ENCODE data around the gene EPAS1. TPM values are rescaled to one million over a fixed set of nuclear protein-coding genes. Genes with fewer than 3 reads are reported as not detected.

The EPAS1 gene
- total RNA-seq, 2 experiments from 2014 or later: 4.2 to 5.4 TPM

GRCh38 chr2:46390036-46390435 is 92.8 kb downstream of the EPAS1 start:
- Mint-ChIP-seq H3K36me3 (ENCODE audit: low read depth) (no peaks in the 10 kb centered on the region), H3K9me3 (no peaks in the 10 kb centered on the region), H3K27ac (no peak overlapping the region), H3K4me3 (no peak overlapping the region), H3K27me3 (peaks cover 12% of the 10 kb centered on the region), H3K4me1 (ENCODE audit: low read depth) (no peaks in the 10 kb centered on the region)
- Histone ChIP-seq H3K4me1 (ENCODE audit: insufficient read depth, low read length) (peaks cover 2% of the 10 kb centered on the region), H3K36me3 (ENCODE audit: insufficient read depth, low read length) (no peaks in the 10 kb centered on the region), H3K4me3 (ENCODE audit: low read length) (no peak overlapping the region), H3K27ac (ENCODE audit: low read depth in 1 of 2, low read length in 2 of 2) (no peak overlapping the region), H3K27me3 (ENCODE audit: control insufficient read depth in 1 of 2, insufficient read depth in 2 of 2, low read length in 2 of 2) (no peaks in the 10 kb centered on the region), H3K9me3 (ENCODE audit: control insufficient read depth in 1 of 2, insufficient read depth in 1 of 2, low read length in 2 of 2) (no peaks in the 10 kb centered on the region)
- DNase-seq (no peak), ATAC-seq (ENCODE audit: poor library complexity) (no peak)
- no peak for TF ChIP-seq CTCF (IDR thresholded peaks at IDR 0.05)
- POLR2A ChIA-PET: no interaction called here
- CTCF ChIA-PET: no interaction called here
- intact Hi-C loops (cut with DNase I, micrococcal nuclease): no loop called here

- Histone ChIP-seq H3K27ac (ENCODE audit: low read depth in 1 of 2, low read length in 2 of 2) (no peak overlapping the region), H3K4me3 (ENCODE audit: low read length) (no peak overlapping the region), H3K27me3 (ENCODE audit: control insufficient read depth in 1 of 2, insufficient read depth in 2 of 2, low read length in 2 of 2) (no peaks in the 10 kb centered on the region), H3K4me1 (ENCODE audit: insufficient read depth, low read length) (peaks cover 2% of the 10 kb centered on the region), H3K36me3 (ENCODE audit: insufficient read depth, low read length) (no peaks in the 10 kb centered on the region), H3K9me3 (ENCODE audit: control insufficient read depth in 1 of 2, insufficient read depth in 1 of 2, low read length in 2 of 2) (no peaks in the 10 kb centered on the region)
- no peak overlapping the region for H3K27ac Mint-ChIP-seq
- H3K4me3 Mint-ChIP-seq: no peak overlapping the region
- peaks cover 12% of the 10 kb centered on the region for H3K27me3 Mint-ChIP-seq
- H3K36me3 Mint-ChIP-seq (ENCODE audit: low read depth): no peaks in the 10 kb centered on the region
- no peak for DNase-seq
- H3K4me1 Mint-ChIP-seq (ENCODE audit: low read depth): no peaks in the 10 kb centered on the region
- ATAC-seq (ENCODE audit: poor library complexity): no peak
- no peaks in the 10 kb centered on the region for H3K9me3 Mint-ChIP-seq
- ChIA-PET POLR2A (no interaction called here), CTCF (no interaction called here)
- no peak for TF ChIP-seq CTCF (IDR thresholded peaks at IDR 0.05)
- intact Hi-C loops (cut with DNase I, micrococcal nuclease): no loop called here
These were observed 93.7 kb downstream of the EPAS1 start for GRCh38 chr2:46390901-46391395.

GRCh38 chr2:46392561-46393346 is 95.5 kb downstream of the EPAS1 start:
- ChIA-PET CTCF (no interaction called here), POLR2A (no interaction called here)
- intact Hi-C loops (cut with DNase I, micrococcal nuclease): no loop called here
- Histone ChIP-seq H3K36me3 (ENCODE audit: insufficient read depth, low read length) (no peaks in the 10 kb centered on the region), H3K9me3 (ENCODE audit: control insufficient read depth in 1 of 2, insufficient read depth in 1 of 2, low read length in 2 of 2) (no peaks in the 10 kb centered on the region), H3K4me3 (ENCODE audit: low read length) (no peak overlapping the region), H3K27me3 (ENCODE audit: control insufficient read depth in 1 of 2, insufficient read depth in 2 of 2, low read length in 2 of 2) (no peaks in the 10 kb centered on the region), H3K4me1 (ENCODE audit: insufficient read depth, low read length) (no peaks in the 10 kb centered on the region), H3K27ac (ENCODE audit: low read depth in 1 of 2, low read length in 2 of 2) (no peak overlapping the region)
- no peaks in the 10 kb centered on the region for H3K9me3 Mint-ChIP-seq
- H3K27ac Mint-ChIP-seq: no peak overlapping the region
- TF ChIP-seq CTCF (IDR thresholded peaks at IDR 0.05): no peak
- H3K4me3 Mint-ChIP-seq: no peak overlapping the region
- ATAC-seq (ENCODE audit: poor library complexity) (no peak), DNase-seq (no peak)
- H3K4me1 Mint-ChIP-seq (ENCODE audit: low read depth): no peaks in the 10 kb centered on the region
- H3K36me3 Mint-ChIP-seq (ENCODE audit: low read depth): no peaks in the 10 kb centered on the region
- H3K27me3 Mint-ChIP-seq: peaks cover 12% of the 10 kb centered on the region

Data from CD4-positive, alpha-beta T cell (primary cell).